ENCODE data around the gene PCCA.

- TF ChIP-seq CTCF (IDR thresholded peaks at IDR 0.05) (no peak), EP300 (IDR thresholded peaks at IDR 0.05) (peak in 1 of 2 donors; percentile 77)
These were observed 304.1 kb downstream of the PCCA start for GRCh38 chr13:100392709-100393630.

Data from tibial nerve (tissue), 4 donors.